ENCODE data around the gene DENND1B. TPM values are rescaled to one million over a fixed set of nuclear protein-coding genes. Genes with fewer than 3 reads are reported as not detected.
"Not testable (repeated sequence)": the region's sequence is repeated elsewhere in the genome, so short reads cannot be mapped to it uniquely, and the experiment has no call there.

Gene DENND1B
- total and polyA plus RNA-seq, 2 of the 13 experiments (the other 11 are each of a cell fraction or from before 2014, with no cell fraction given) = 2.6 to 5.7 TPM

GRCh38 chr1:197761654-197762053 lies 13.6 kb downstream of the DENND1B start:
- no peak for FAIRE-seq
- no peak for ATAC-seq
- DNase-seq (ENCODE audit: low spot score) = no peak
- intact Hi-C loops (cut with micrococcal nuclease; ENCODE audit: unreplicated experiment) = no loop called here
- no TSS peak for BruUV-seq (replicated peaks)
- no peak overlapping the region for H2AFZ ChIP-seq (ENCODE audit: low read length)
- no peak overlapping the region for H3K4me2 ChIP-seq (ENCODE audit: low read depth, low read length)
- no peaks in the 10 kb centered on the region for H3K9me3 ChIP-seq (ENCODE audit: low read length)
- no peak overlapping the region for H3K9ac ChIP-seq (ENCODE audit: insufficient read depth, low read depth, low read length)
- WGBS (ENCODE audit: low lambda C conversion rate) = 96% methylated on average over 2 of the region's 2 CpGs
- ChIA-PET CTCF (ENCODE audit: low intra/inter-chr PET ratio, low total read pairs) (no interaction called here), POLR2A (no interaction called here)
- H4K20me1 ChIP-seq (ENCODE audit: insufficient read depth, low read length) = no peaks in the 10 kb centered on the region
- H3K4me3 ChIP-seq (replicated peaks in 1 of 3; ENCODE audit: insufficient read depth in 1 of 3, low read depth in 2 of 3, low read length in 3 of 3) = no peak overlapping the region
- H3K36me3 ChIP-seq (replicated peaks in 1 of 2; ENCODE audit: control insufficient read depth in 1 of 2, insufficient read depth in 2 of 2, low read length in 2 of 2) = no peaks in the 10 kb centered on the region
- no peak overlapping the region for H3K27ac ChIP-seq (ENCODE audit: extremely low read length, insufficient read depth, low read length)
- in situ Hi-C loops (cut with HindIII; ENCODE audit: extremely low pct_ligation_motif_present, low pct_unique_long_range_greater_than_20kb) = no loop called here
- peaks cover 7% of the 10 kb centered on the region; the same call in 1 of the 2 replicates for H3K4me1 ChIP-seq (ENCODE audit: insufficient read depth, low read length)
- no peaks in the 10 kb centered on the region for H3K79me2 ChIP-seq (ENCODE audit: insufficient read depth, low read length)
- no peaks in the 10 kb centered on the region for H3K27me3 ChIP-seq (ENCODE audit: control insufficient read depth in 1 of 2, insufficient read depth in 2 of 2, low read length in 2 of 2)
- TF ChIP-seq ZNF432 (CRISPR knock-in tag; IDR thresholded peaks at IDR 0.05; ENCODE audit: borderline replicate concordance) (no peak), CHD2 (IDR thresholded peaks at IDR 0.05; ENCODE audit: low read depth, low read length) (no peak), ZNF569 (CRISPR knock-in tag; IDR thresholded peaks at IDR 0.05; ENCODE audit: borderline replicate concordance) (no peak), PRDM10 (CRISPR knock-in tag; IDR thresholded peaks at IDR 0.05; ENCODE audit: low read depth) (no peak), GABPB1 (CRISPR knock-in tag; IDR thresholded peaks at IDR 0.05) (no peak), ETV6 (CRISPR knock-in tag; conservative IDR thresholded peaks at IDR 0.05) (no peak), ATF7-NPFF (CRISPR knock-in tag; IDR thresholded peaks at IDR 0.05; ENCODE audit: low read depth) (no peak), TBL1XR1 (IDR thresholded peaks at IDR 0.05; ENCODE audit: borderline replicate concordance, low read length, partially characterized antibody) (no peak), TP53 (CRISPR knock-in tag; conservative IDR thresholded peaks at IDR 0.05) (no peak), ZNF75D (CRISPR knock-in tag; IDR thresholded peaks at IDR 0.05; ENCODE audit: borderline replicate concordance) (no peak), U2AF2 (IDR thresholded peaks at IDR 0.05; ENCODE audit: low read depth, low read length) (no peak)

GRCh38 chr1:197755553-197755952 lies 19.7 kb downstream of the DENND1B start:
- ATAC-seq; H3K36me3 ChIP-seq (replicated peaks in 1 of 2; ENCODE audit: control insufficient read depth in 1 of 2, insufficient read depth in 2 of 2, low read length in 2 of 2); FAIRE-seq; H3K9ac ChIP-seq (ENCODE audit: insufficient read depth, low read depth, low read length); H3K4me2 ChIP-seq (ENCODE audit: low read depth, low read length); POLR2A ChIA-PET; H3K4me3 ChIP-seq (replicated peaks in 1 of 3; ENCODE audit: insufficient read depth in 1 of 3, low read depth in 2 of 3, low read length in 3 of 3); CTCF ChIA-PET (ENCODE audit: low intra/inter-chr PET ratio, low total read pairs); H3K4me1 ChIP-seq (ENCODE audit: insufficient read depth, low read length); H2AFZ ChIP-seq (ENCODE audit: low read length); DNase-seq (ENCODE audit: low spot score); H3K79me2 ChIP-seq (ENCODE audit: insufficient read depth, low read length); BruUV-seq (replicated peaks); H3K9me3 ChIP-seq (ENCODE audit: low read length); intact Hi-C loops (cut with micrococcal nuclease; ENCODE audit: unreplicated experiment); H4K20me1 ChIP-seq (ENCODE audit: insufficient read depth, low read length); in situ Hi-C loops (cut with HindIII; ENCODE audit: extremely low pct_ligation_motif_present, low pct_unique_long_range_greater_than_20kb); H3K27me3 ChIP-seq (ENCODE audit: control insufficient read depth in 1 of 2, insufficient read depth in 2 of 2, low read length in 2 of 2); H3K27ac ChIP-seq (ENCODE audit: extremely low read length, insufficient read depth, low read length): not testable (repeated sequence)
- 94% methylated on average over 4 of the region's 4 CpGs for WGBS (ENCODE audit: low lambda C conversion rate)
